GM21528 (cell line): ENCODE data around the gene CTCF.

Source experiments
- ATAC-seq: cut with Tn5 transposase; IDR thresholded peaks from one replicate; pipeline ENCODE4 v1.9.1; 2021; ENCODE audit warnings: mild to moderate bottlenecking, moderate library complexity; ENCODE audit not compliant: unreplicated experiment, low FRiP score

The CTCF gene

GRCh38 chr16:67675579-67675935 lies 113.2 kb downstream of the CTCF start:
- no peak for ATAC-seq

GRCh38 chr16:67675999-67676398 lies 113.7 kb downstream of the CTCF start:
- ATAC-seq, result no peak

- ATAC-seq, result no peak
These were observed 114.2 kb downstream of the CTCF start for GRCh38 chr16:67676516-67676915.

GRCh38 chr16:67676939-67677338 lies 114.6 kb downstream of the CTCF start:
- ATAC-seq, result no peak

GRCh38 chr16:67677712-67678111 lies 115.4 kb downstream of the CTCF start:
- no peak for ATAC-seq

GRCh38 chr16:67678354-67679023 lies 116.2 kb downstream of the CTCF start:
- ATAC-seq, result no peak

GRCh38 chr16:67679935-67680897 lies 117.9 kb downstream of the CTCF start:
- ATAC-seq, result no peak

- ATAC-seq, result no peak
These were observed 121.4 kb downstream of the CTCF start for GRCh38 chr16:67683767-67684166.

GRCh38 chr16:67685388-67686112 lies 123.2 kb downstream of the CTCF start:
- no peak for ATAC-seq
